ENCODE data around the gene FBXO40.
"Not testable (repeated sequence)": the region's sequence is repeated elsewhere in the genome, so short reads cannot be mapped to it uniquely, and the experiment has no call there.

Gene FBXO40, protein sequence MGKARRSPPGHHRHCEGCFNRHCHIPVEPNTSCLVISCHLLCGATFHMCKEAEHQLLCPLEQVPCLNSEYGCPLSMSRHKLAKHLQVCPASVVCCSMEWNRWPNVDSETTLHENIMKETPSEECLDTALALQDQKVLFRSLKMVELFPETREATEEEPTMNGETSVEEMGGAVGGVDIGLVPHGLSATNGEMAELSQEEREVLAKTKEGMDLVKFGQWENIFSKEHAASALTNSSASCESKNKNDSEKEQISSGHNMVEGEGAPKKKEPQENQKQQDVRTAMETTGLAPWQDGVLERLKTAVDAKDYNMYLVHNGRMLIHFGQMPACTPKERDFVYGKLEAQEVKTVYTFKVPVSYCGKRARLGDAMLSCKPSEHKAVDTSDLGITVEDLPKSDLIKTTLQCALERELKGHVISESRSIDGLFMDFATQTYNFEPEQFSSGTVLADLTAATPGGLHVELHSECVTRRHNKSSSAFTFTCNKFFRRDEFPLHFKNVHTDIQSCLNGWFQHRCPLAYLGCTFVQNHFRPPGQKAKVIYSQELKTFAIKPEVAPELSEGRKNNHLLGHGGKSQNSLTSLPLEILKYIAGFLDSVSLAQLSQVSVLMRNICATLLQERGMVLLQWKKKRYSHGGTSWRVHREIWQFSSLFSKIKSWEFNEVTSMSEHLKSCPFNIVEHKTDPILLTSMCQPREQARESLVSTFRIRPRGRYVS

DNA sequence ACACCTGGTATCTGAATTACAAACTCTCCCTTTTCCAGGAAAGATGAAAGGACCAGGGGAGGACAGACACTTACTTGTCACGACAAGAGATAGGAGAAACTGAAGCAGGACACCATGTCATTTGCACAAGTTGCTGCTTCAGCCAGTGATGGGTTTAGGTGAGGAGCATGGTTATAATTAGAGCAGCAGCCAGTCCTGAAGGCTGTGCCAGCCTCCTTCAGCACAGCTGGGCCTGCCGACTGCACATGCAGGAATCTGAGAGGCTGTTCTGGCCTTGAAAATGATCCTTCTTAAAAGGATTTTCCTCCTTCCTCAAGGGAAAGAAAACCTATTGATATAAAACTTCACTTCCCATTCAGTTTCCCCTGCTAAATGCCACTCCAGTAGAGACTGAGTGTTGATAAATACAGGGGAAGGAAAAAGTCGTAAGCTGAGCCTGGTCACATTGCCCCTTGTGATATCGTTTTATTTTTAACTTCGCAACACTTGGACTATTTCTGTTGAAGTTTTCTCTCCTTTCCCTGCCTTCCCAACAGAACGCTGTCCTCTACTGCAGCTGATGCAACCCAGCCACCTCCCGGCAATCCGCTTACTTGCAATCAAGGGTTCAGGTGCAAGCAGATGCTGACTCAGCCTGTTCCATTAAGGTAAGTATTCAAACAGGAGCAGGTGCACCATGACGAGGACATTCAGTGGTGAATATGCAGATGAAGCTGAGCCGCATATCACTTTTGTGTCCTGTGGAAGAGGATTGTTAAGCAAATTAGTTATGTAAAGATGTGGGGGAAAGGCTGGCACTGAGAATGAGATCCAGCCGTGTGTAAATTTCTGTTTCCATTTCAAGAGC is at the start of gene FBXO40:
FBXO40 (plus strand) TSS at position 524 of the 847 bp plus-strand sequence. CDS start 27,197 bp downstream, outside the sequence.
- DNase-seq = no peak

DNA sequence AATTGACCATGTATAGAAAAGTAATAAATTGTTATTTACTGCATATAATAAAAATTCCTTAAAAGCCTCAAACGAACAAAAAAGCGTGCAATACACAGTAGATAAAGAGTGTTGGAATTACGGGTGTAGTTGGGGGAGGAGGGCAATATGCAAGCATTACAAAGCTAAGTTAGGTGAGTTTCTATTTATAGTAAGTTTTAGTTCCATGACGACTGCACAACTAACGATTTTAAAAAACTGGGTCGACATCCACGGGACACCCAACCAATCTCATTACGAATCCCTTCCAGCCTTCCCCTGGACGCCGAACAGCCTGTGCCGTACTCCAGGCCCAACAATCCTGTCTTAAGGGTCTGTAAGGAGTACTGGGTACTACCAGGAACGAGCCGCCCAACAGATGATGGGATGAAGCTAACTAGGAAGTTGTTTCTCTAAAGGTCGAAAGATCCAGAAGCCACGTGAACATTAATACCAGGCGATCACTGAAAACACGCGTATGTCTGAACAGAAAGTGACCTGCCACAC is 48.1 kb upstream of the FBXO40 start:
- no peak for DNase-seq

DNA sequence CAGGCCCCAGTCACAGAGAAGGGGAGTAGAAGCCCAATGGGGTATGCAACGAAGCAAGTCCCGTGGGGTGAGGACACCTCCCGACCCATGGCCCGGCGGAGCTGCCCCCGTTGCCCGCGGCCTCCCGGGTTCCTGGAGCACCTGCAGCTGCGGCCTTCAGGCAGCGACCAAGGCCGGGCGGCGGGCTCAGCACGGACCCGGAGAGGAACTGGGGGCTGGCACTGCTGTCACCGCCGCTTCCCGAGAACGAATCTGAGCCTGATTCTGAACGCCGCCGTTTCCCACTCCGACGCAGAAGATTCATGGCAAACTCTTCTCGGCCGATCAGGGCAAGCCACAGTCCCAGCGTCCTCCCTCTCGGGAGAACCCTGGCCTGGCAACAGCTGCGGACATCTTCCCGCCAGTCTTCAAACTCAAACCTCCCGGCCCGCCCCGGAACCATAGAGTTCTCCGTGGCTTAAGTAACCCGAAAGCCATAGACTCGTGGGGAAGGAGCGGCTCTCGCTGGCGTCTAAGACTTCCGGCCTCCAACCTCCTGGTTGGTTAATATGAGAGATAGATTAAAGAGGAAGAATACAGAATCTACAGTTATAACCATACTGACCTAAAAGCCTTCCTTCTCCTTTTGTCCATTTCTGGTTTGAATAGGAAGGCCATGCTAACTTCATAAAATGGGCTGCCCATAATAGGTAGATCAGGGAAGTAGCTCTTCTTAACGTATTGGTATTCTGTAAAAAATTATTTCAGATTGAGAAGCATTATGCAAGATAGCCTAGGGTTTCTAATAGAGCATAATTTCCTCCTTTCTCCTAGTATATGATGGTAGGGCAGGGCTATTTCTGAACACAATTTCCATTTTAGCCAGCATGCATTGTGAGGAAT is 47.4 kb upstream of the FBXO40 start, which contains the start of gene POLQ:
POLQ (minus strand) TSS at position 415 of the 882 bp plus-strand sequence; CDS start at position 304, 111 bp downstream.
- DNase-seq = peak; percentile 79

DNA sequence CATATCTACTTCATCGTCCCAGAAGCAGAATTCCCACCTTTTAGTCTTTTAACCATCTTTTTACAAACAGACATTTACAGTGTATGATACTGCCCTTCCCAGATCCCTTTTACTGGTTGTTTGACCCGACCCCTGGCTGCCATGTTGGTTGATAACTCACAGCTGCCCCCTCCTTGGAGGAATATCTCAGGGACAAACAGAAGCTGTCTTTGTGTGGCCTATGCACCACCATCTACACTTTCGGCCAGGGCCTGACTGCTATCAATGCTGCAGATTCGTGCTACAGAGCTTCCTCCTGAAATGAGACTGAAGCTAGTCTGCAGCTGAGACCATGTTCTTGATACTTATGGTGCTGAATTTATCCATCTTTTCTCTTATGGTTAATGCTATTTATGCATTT is 40.8 kb upstream of the FBXO40 start:
- no peak for DNase-seq

DNA sequence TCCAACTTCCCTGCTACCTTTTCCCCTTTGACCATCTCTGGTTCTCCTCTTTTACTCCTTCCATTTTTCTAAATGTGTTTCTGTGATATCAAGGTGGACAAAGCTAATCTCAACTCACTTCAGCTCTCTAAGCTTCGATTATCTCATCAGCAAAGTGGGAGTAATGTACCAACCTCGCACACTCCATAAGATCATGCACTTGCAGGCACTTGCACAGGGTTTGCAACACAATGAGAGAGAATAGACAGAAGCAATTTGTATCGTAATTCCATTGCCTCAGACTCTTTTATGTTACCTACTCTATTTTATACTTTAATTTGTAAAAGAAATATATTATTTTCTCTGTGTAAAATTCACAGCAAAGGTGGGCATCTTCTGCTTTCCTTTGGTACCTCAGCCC is 40.4 kb upstream of the FBXO40 start:
- DNase-seq = no peak

DNA sequence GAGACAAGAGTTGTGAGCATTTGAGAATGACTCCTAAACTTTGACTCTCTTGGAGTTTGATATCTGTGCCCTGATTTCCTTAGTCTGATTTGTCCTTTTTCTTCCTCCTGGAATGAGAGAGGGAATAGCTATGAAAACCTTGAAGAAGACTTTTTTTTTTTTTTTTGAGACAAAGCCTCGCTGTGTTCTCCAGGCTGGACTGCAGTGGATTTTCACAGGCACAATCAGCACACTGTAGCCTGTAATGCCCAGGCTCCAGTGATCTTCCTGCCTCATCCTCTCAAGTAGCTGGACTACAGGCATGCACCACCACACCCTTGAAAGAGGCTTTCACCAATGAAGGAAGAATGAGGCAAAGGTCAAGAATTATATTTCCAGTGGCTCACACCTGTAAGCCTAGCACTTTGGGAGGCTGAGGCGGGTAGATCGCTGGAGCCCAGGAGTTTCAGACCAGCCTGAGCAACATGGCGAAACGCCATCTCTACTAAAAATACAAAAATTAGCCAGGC is 35.7 kb upstream of the FBXO40 start:
- DNase-seq = no peak

DNA sequence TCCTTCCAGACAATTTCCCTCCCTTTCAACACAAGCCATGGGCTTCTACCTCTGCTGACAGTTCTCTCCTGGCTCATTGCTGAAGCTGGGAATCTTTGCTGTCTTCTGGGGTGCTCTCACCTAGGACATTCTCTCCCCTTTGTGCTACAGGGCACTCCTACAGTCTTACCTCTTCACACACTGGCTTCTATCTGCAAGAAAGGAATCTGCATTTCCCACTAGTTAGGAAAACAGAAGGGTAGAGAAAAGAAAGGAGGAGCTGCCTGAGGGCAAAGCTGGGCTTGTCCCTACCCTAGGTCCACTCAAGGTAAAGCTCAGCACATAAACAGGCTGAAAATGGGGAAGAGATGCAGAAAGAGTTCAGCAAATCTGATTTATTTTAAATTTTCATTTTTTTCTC is 31.0 kb upstream of the FBXO40 start:
- DNase-seq = no peak

DNA sequence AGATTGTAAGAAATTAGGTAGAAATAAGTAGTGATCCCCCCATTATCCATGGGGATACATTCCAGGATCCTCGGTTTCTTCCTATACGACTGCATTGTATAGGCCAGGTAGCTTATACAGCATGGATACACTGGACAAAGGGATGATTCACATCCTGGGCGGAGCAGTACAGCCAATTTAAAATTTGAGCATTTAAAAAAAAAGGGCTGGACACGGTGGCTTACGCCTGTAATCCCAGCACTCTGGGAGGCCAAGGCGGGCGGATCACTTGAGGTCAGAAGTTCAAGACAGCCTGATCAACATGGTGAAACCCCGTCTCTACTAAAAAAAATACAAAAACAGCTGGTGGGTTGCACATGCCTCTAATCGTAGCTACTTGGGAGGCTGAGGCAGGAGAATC is 26.4 kb upstream of the FBXO40 start:
- no peak for DNase-seq

DNA sequence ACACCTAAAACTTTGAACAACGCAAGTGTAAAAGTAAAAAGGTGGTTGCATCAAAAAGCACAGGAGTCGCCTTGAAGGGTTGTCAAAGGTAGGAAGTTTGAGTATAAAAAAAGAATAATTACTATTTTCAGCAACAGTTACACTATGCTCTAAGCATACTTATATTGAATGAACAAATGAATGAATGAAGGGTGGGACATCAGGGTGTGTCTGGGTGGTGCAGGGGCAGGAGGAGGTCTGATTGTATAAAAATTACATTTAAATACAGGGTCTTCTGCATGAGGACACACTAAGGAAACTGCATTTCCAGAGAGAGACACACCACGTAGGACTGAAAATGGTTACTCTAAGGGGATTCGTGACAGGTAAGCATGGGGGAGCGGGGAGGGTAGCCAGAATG is 25.5 kb upstream of the FBXO40 start, which contains the start of gene ARGFX:
ARGFX (plus strand) TSS at position 301 of the 400 bp plus-strand sequence. CDS start 2,765 bp downstream, outside the sequence.
- DNase-seq = no peak

DNA sequence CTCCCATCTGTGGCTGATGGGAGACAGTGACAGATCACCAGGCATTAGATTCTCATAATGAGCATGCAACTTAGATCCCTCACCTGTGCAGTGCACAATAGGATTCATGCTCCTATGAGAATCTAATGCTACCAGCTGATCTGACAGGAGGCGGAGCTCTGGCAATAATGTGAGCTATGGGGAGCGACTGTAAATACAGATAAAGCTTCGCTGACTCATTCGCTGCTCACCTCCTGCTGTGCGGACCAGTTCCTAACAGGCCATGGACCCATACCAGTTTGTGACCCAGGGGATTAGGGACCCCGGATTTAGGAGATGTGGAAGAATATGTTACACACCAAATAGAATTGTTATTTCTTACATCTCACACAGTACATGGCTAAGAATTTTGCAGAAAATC is 18.7 kb upstream of the FBXO40 start:
- no peak for DNase-seq

DNA sequence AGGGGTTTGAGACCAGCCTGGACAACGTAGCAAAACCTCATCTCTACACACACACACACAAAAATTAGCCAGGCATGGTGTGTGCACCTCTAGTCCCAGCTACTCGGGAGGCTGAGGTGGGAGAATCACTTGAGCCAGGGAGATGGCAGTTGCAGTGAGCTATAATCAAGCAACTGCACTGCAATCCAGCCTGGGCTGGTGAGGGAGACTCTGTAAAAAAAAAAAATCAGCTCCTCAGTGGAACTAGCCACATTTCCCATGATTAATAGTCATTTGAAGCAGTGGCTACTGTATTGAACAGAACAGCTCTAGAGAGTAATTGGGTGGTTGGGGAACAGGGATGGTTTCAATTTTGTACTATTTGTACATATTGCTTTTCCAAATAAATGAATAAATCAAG is 11.5 kb upstream of the FBXO40 start:
- no peak for DNase-seq

DNA sequence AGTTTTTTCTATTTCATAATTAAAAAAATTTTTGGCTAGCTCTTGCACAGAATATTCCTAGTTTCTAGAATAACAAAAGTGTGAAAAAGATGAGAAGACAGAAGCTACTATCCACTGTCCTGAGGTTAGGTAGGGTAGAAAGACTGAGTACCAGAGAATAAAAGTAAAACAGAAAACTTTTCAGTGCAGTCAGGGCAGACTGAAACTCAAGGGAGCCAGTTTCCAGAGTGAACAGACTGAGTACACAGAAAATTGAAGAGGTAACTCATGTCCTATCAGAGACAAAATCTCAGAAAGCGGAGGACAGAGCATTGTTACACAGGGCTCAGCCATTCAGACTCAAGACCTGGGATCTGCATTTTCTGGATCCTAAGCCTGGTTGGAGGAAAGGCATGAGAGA is 8.8 kb upstream of the FBXO40 start:
- DNase-seq = no peak

DNA sequence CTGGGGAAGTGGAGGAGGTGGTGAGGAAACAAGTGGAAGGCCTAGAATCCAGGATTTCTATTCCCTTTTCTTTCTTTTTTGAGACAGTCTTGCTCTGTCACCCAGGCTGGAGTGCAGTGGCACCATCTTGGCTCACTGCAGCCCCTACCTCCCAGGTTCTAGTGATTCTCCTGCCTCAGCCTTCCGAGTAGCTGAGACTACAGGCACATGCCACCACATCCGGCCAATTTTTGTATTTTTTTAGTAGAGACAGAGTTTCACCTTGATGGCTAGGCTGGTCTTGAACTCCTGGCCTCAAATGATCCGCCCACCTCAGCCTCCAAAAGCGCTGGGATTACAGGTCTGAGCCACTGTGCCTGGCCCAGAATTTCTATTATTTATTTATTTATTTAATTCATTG is 627 bp downstream of the FBXO40 start:
- not testable (repeated sequence) for DNase-seq

DNA sequence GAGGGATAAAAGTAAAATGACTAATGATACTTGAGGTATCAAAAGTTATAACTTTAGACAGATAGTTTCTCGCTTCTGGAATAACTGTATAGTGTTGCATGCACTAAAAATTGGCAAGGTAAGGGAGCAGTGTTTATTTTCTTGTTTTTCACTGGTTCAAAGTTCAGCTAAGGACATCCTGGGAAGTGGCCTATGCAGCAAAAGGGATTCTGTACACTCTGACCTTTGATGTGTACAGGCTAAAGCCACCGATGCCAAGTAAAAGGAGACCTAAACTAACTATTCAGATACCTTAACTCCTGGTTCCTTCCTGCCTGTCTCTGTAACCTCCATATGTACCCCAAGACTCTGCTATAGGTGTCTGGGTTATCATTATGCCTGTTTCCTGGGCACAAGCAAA is 1.7 kb downstream of the FBXO40 start:
- DNase-seq = no peak

DNA sequence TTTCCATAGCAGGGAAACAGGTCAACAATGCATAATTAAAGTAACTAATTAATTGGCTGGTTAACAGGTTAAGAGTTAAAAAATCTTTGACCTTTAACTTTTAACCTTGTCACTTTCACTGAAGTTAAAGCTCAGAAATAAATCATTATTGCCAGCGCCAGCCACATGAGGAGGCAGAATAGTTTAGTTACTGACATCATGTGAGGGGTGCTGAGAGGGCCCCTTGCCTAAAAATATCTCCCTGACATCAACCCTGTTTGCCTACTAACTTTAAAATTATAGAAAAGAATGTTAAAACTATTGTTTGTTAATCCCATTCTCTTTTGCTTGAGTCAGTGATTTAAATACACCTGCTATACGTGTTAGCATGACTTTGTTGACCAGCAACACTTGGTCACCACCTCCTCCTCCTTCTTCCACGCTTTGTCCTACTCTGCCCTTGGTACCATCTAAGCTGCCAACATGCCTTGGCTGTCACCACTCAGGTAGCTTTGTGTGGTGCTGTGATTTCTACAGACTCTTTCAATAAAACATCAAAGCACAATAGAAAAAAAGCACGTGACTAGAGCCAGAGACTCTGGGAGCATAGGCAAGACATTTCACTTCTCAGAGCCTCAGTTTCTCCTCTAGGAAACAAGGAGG is 2.7 kb downstream of the FBXO40 start:
- DNase-seq = no peak

DNA sequence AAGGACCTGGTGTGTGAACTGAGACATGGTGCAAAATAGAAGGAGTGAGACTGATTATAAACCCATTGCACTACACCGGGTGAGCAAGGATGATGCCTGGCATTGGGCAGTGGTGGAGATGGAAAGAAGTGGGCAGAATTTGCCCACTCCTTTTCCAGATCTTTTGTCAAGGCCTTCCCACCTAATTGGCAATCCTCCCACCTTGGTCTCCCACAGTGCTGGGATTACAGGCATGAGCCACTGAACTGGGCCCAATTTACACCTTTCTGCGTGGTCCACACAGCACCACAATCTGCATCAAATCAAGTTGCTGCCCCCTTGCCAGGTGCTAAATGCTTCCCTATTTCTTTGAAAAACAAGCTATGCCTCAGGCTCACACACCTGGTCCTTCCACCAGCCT is 5.4 kb downstream of the FBXO40 start:
- no peak for DNase-seq

DNA sequence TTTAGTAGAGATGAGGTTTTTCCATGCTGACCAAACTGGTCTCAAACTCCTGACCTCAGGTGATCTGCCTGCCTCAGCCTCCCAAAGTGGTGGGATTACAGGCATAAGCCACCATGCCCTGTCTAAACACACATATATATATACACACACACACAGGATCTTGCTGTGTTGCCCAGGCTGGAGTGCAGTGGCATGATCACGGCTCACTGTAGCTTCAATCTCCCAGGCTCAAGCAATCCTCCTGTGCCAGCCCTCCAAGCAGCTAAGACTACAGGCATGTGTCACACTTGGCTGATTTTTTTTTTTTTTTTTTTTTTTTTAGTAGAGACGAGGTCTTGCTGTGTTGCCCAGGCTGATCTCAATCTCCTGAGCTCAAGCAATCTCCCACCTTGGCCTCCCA is 6.7 kb downstream of the FBXO40 start:
- DNase-seq = not testable (repeated sequence)

DNA sequence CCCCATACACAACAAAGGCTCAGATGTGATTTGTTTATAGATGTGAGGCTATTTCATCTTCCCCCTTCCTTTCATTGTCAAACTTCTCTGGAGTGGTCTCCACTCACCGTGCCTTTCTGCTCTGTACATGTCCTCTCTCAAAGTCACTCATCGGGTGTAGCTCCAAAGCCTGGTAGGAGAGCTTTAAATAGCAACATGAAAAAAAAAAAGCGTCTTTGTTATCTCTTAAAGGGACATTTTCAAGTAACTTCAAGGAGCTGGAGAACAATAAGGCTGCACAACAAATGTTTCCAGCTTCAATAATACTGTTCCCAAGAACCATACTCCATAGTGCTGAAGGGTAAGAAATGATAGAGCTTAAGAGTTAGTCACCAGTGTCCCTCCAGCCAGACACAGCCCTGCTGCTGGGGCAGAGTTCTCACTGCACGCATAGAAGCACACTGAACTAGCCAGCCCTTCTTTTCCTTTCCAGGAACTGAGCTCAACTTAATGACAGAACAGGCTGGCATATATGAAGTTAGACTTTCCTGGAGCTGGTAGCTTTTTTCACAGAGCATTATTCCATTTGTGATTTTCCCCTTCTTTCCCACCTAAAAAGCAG is 8.1 kb downstream of the FBXO40 start:
- DNase-seq = no peak

DNA sequence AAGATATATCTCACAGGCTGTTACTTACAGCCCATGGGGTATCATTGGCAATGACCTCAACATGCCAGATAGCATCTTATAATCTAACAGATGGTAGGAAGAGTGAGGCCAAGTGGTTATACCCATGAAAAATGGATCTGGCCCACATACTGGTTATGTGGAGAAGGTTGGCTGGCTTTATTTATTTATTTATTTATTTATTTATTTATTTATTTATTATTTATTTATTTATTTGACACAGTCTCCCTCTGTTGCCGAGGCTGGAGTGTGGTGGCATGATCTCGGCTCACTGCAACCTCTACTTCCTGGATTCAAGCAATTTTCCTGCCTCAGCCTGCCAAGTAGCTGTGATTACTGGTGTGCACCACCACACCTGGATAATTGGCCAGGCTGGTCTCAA is 11.6 kb downstream of the FBXO40 start:
- DNase-seq = no peak

DNA sequence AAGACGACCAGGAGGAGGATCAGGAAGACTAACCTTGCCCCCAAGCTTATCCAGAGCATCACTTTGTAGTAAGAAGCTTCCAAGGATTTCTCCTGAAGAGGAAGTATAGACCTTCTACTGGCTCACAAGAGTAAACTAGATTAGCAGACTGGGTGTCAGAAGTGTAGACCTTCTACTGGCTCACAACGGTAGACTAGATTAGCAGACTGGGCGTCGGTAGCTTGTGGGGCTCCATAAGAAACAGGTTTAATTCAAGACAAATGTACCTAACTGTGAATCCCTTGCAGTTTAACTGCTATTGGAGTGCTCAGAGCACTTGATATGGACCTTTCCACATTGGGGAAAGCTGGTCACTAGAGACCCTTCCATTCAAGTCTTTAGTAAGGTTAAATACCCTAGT is 12.9 kb downstream of the FBXO40 start:
- DNase-seq = no peak

DNA sequence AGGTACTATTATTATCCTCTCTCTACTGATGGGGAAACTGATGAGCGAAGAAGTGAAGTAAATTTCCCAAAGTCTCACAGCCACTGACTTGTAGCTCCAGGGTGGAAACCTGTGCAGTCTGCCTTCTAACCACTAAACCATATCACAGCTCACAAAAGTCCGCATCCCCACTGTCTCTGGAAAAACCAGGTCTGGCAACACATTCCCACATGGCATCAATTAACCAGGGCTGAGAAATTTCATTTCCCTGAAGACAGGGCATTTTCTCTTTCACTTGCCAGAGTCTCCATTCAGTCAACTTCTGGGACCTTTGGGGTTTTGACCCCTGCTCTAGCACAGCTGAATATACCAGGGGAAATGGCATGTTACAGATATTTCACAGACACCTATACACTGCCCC is 26.5 kb downstream of the FBXO40 start:
- no peak for DNase-seq

Measured in T1000 (cell line).